ENCODE results near the gene PHRF1. TPM values are rescaled to one million over a fixed set of nuclear protein-coding genes. Genes with fewer than 3 reads are reported as not detected.

PHRF1 gene
- polyA plus RNA-seq, 1 of the 3 experiments (the other 2 are of a cell fraction): 22.7 TPM

DNA sequence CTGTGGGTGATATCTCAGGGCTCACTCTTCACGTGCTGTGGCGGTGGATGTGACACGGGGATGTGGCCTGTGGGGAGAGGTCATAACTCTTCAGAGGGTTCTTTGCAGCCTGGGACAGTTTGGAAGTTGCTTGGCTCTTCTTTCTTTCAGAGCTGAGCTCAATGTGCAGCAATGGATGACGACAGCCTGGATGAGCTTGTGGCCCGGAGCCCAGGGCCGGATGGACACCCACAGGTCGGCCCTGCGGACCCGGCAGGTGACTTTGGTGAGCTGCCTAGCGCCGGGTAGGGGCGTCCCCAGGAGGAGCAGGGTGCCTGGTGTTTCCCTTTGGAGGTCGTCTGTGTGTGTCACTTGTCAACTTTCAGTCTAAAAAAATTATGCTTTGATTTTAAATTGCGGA, 5.1 kb downstream of the PHRF1 start:
- no peaks in the 10 kb centered on the region for H3K9me3 ChIP-seq
- H4K20me1 ChIP-seq (ENCODE audit: insufficient read depth): peaks cover 86% of the 10 kb centered on the region
- H3K4me3 ChIP-seq (ENCODE audit: low read depth in 2 of 2, low read length in 1 of 2): no peak overlapping the region
- POLR2A ChIA-PET: no interaction called here
- H3K79me2 ChIP-seq (ENCODE audit: insufficient read depth): peaks cover 82% of the 10 kb centered on the region
- 94% methylated on average over 13 of the region's 14 CpGs for WGBS (ENCODE audit: low lambda C conversion rate)
- H3K9me2 ChIP-seq: no peaks in the 10 kb centered on the region
- no peak overlapping the region for H3K27ac ChIP-seq (ENCODE audit: low read depth in 2 of 2, low read length in 1 of 2)
- no peak overlapping the region for H3K4me2 ChIP-seq
- DNase-seq: no peak
- no peaks in the 10 kb centered on the region for H3F3A ChIP-seq (replicated peaks; ENCODE audit: insufficient read depth)
- peaks cover 9 to 18% of the 10 kb centered on the region in 2 experiments for H3K36me3 ChIP-seq (replicated peaks in 1 of 2; ENCODE audit: control insufficient read depth in 1 of 2, insufficient read depth in 2 of 2, low read length in 1 of 2)
- H3K4me1 ChIP-seq (ENCODE audit: control insufficient read depth in 1 of 2, insufficient read depth in 2 of 2, low read depth in 1 of 2, low read length in 1 of 2): peaks cover 4 to 21% of the 10 kb centered on the region in 2 experiments; a peak in 3 of 4 replicates
- CTCF ChIA-PET: interaction anchor here (0.9 to 1.5 kb wide), 2 partner anchors 26 to 32 kb away, joined by 3 to 4 read pairs; no protein-coding TSS in a partner anchor
- no peaks in the 10 kb centered on the region for H3K27me3 ChIP-seq (ENCODE audit: insufficient read depth)
- TF ChIP-seq CHD2 (IDR thresholded peaks at IDR 0.05; ENCODE audit: low read length, partially characterized antibody) (no peak), MXI1 (IDR thresholded peaks at IDR 0.05; ENCODE audit: low read depth, low read length) (no peak), FOSL2 (IDR thresholded peaks at IDR 0.05; ENCODE audit: borderline replicate concordance, low read depth) (no peak), RFX5 (IDR thresholded peaks at IDR 0.05; ENCODE audit: low read length) (no peak), FOXJ3 (CRISPR knock-in tag; IDR thresholded peaks at IDR 0.05) (no peak)
- no peak overlapping the region for H3K9ac ChIP-seq
- no peak overlapping the region for H2AFZ ChIP-seq (ENCODE audit: low read depth)

GRCh38 chr11:581752-582151, 5.5 kb downstream of the PHRF1 start:
- Histone ChIP-seq H4K20me1 (ENCODE audit: insufficient read depth) (peaks cover 90% of the 10 kb centered on the region), H3K27ac (ENCODE audit: low read depth in 2 of 2, low read length in 1 of 2) (no peak overlapping the region), H3K36me3 (replicated peaks in 1 of 2; ENCODE audit: control insufficient read depth in 1 of 2, insufficient read depth in 2 of 2, low read length in 1 of 2) (peaks cover 9 to 22% of the 10 kb centered on the region in 2 experiments), H3K27me3 (ENCODE audit: insufficient read depth) (no peaks in the 10 kb centered on the region), H3K9me3 (no peaks in the 10 kb centered on the region), H3K4me2 (no peak overlapping the region), H3K9ac (no peak overlapping the region), H3K4me3 (ENCODE audit: low read depth in 2 of 2, low read length in 1 of 2) (no peak overlapping the region), H3K4me1 (ENCODE audit: control insufficient read depth in 1 of 2, insufficient read depth in 2 of 2, low read depth in 1 of 2, low read length in 1 of 2) (peaks cover 4 to 21% of the 10 kb centered on the region in 2 experiments; a peak in 3 of 4 replicates), H3K9me2 (no peaks in the 10 kb centered on the region), H2AFZ (ENCODE audit: low read depth) (no peak overlapping the region), H3F3A (replicated peaks; ENCODE audit: insufficient read depth) (no peaks in the 10 kb centered on the region), H3K79me2 (ENCODE audit: insufficient read depth) (peaks cover 84% of the 10 kb centered on the region)
- ChIA-PET POLR2A (no interaction called here), CTCF (interaction anchor here (0.9 kb wide), 1 partner anchor 32 kb away, joined by 3 read pairs; no protein-coding TSS in a partner anchor)
- TF ChIP-seq SMC3 (IDR thresholded peaks at IDR 0.05; ENCODE audit: low read depth, low read length) (no peak), ZBTB33 (IDR thresholded peaks at IDR 0.05; ENCODE audit: borderline replicate concordance, low read depth) (no peak), RFX5 (IDR thresholded peaks at IDR 0.05; ENCODE audit: low read length) (no peak), EZH2phosphoT487 (IDR thresholded peaks at IDR 0.05; ENCODE audit: borderline replicate concordance, low read depth) (no peak), REST (IDR thresholded peaks at IDR 0.05; ENCODE audit: low read depth, low read length) (no peak), EP300 (IDR thresholded peaks at IDR 0.05; ENCODE audit: borderline replicate concordance in 1 of 2, low read depth in 1 of 2, low read length in 1 of 2) (no peak), RAD21 (IDR thresholded peaks at IDR 0.05; ENCODE audit: low read length) (no peak), MXI1 (IDR thresholded peaks at IDR 0.05; ENCODE audit: low read depth, low read length) (no peak), USF2 (IDR thresholded peaks at IDR 0.05; ENCODE audit: borderline replicate concordance, low read depth, low read length) (no peak), CTCF (IDR thresholded peaks at IDR 0.05) (no peak), RCOR1 (IDR thresholded peaks at IDR 0.05; ENCODE audit: low read length) (no peak), TEAD4 (IDR thresholded peaks at IDR 0.05; ENCODE audit: borderline replicate concordance, insufficient read depth) (no peak), JUND (IDR thresholded peaks at IDR 0.05) (no peak), GABPA (IDR thresholded peaks at IDR 0.05; ENCODE audit: low read depth) (no peak), CHD2 (IDR thresholded peaks at IDR 0.05; ENCODE audit: low read length, partially characterized antibody) (no peak)
- TF ChIP-seq, protein P1, sequence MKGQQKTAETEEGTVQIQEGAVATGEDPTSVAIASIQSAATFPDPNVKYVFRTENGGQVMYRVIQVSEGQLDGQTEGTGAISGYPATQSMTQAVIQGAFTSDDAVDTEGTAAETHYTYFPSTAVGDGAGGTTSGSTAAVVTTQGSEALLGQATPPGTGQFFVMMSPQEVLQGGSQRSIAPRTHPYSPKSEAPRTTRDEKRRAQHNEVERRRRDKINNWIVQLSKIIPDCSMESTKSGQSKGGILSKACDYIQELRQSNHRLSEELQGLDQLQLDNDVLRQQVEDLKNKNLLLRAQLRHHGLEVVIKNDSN (IDR thresholded peaks at IDR 0.05; ENCODE audit: borderline replicate concordance, low read depth): no peak
- no peak for DNase-seq
- 97% methylated on average over 17 of the region's 17 CpGs for WGBS (ENCODE audit: low lambda C conversion rate)
